ENCODE measurements around the gene RFC3.

DNA sequence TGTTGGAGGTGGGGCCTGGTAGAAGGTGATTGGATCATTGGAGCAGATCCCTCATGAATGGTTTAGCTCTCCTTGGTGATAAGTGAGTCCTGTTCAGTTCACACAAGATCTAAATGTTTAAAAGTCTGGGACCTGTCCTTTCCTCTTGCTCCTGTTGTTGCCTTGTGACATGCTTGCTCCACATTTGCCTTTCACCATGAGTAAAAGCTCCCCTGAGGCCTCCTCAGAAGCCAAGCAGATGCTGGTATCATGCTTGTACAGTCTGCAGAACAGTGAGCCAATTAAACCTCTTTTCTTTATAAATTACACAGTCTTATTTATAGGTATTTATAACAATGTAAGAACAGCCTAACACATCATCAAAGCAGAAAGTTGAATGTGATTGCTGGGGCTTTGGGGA lies 24.2 kb upstream of the RFC3 start:
- no peak for TF ChIP-seq POLR2A (IDR thresholded peaks at IDR 0.05)
- TF ChIP-seq CTCF (IDR thresholded peaks at IDR 0.05), result no peak
